HEK293 (cell line): ENCODE results near the gene MCF2L.

Source experiments
- CTCF ChIA-PET: fragments of 350-600 bp; formaldehyde crosslinking; extraction: SDS; loops from one replicate; lab custom pipeline; 2021; ENCODE audit warnings: antibody characterized with exemption; lab: Yijun Ruan, JAX
- POLR2A ChIA-PET: fragments of 300-600 bp; formaldehyde crosslinking; extraction: SDS; loops from one replicate; lab custom pipeline; 2020; ENCODE audit warnings: antibody characterized with exemption, inconsistent platforms; lab: Yijun Ruan, JAX
- H3K27ac ChIP-seq: fragments of 200-500 bp; sonication (Bioruptor generic); 2 replicates; pipeline ENCODE4 v1.5.1; 2014; ENCODE audit warnings: low read depth, low read length, control low read depth, inconsistent platforms; ENCODE audit errors: extremely low read depth
- H3K36me3 ChIP-seq, 2 experiments: fragments of 200-500 bp in 1 of 2; sonication (Bioruptor generic) in 1 of 2; 1 replicate in 1 of 2; 2 replicates in 1 of 2; pipeline ENCODE4 v1.5.1; 2014 to 2017; ENCODE audit warnings: inconsistent platforms in 2 of 2, low read length in 2 of 2; ENCODE audit not compliant: control insufficient read depth in 2 of 2, insufficient read depth in 1 of 2
- H3K4me1 ChIP-seq: fragments of 200-500 bp; sonication (Bioruptor generic); 2 replicates; pipeline ENCODE4 v1.5.1; 2014; ENCODE audit warnings: mild to moderate bottlenecking, low read length, inconsistent platforms; ENCODE audit not compliant: control insufficient read depth, insufficient read depth
- H3K4me3 ChIP-seq: 2 replicates; pipeline ENCODE4 v1.5.1; 2011; ENCODE audit warnings: low read depth, mild to moderate bottlenecking, control low read depth, low read length, moderate library complexity
- H3K9me3 ChIP-seq: fragments of 200-500 bp; sonication (Bioruptor generic); 2 replicates; pipeline ENCODE4 v1.5.1; 2014; ENCODE audit warnings: low read depth, low read length, inconsistent platforms; ENCODE audit not compliant: control insufficient read depth, insufficient read depth
- BCL11B ChIP-seq: fragments of 450-650 bp; formaldehyde crosslinking; IDR thresholded peaks from 2 replicates; pipeline ENCODE4 v1.5.1; 2016; ENCODE audit warnings: low read depth, missing biosample characterization, missing genetic modification characterization
- EGR2 ChIP-seq: fragments of 450-650 bp; formaldehyde crosslinking; IDR thresholded peaks from 2 replicates; pipeline ENCODE4 v1.5.1; 2016; ENCODE audit warnings: low read depth, missing biosample characterization, missing genetic modification characterization
- YY1 ChIP-seq: fragments of 450-650 bp; formaldehyde crosslinking; IDR thresholded peaks from 2 replicates; pipeline ENCODE4 v1.5.1; 2018; ENCODE audit warnings: missing biosample characterization, missing genetic modification characterization
- ZBTB20 ChIP-seq: fragments of 450-650 bp; formaldehyde crosslinking; IDR thresholded peaks from 2 replicates; pipeline ENCODE4 v1.5.1; 2016; ENCODE audit warnings: missing biosample characterization, missing genetic modification characterization
- ZBTB21 ChIP-seq: fragments of 450-650 bp; formaldehyde crosslinking; IDR thresholded peaks from 2 replicates; pipeline ENCODE4 v1.5.1; 2017; ENCODE audit warnings: missing biosample characterization, missing genetic modification characterization
- ZBTB7A ChIP-seq: fragments of 450-650 bp; formaldehyde crosslinking; IDR thresholded peaks from 2 replicates; pipeline ENCODE4 v1.5.1; 2016; ENCODE audit warnings: low read depth, missing biosample characterization, missing genetic modification characterization
- ZNF10 ChIP-seq: fragments of 450-650 bp; formaldehyde crosslinking; IDR thresholded peaks from 2 replicates; pipeline ENCODE4 v1.5.1; 2017; ENCODE audit warnings: missing biosample characterization, missing genetic modification characterization
- ZNF132 ChIP-seq: fragments of 450-650 bp; formaldehyde crosslinking; IDR thresholded peaks from 2 replicates; pipeline ENCODE4 v1.5.1; 2017; ENCODE audit warnings: missing biosample characterization, missing genetic modification characterization, borderline replicate concordance
- ZNF155 ChIP-seq: fragments of 450-650 bp; formaldehyde crosslinking; IDR thresholded peaks from 2 replicates; pipeline ENCODE4 v1.5.1; 2016; ENCODE audit warnings: missing biosample characterization, missing genetic modification characterization
- ZNF221 ChIP-seq: fragments of 450-650 bp; formaldehyde crosslinking; IDR thresholded peaks from 2 replicates; pipeline ENCODE4 v1.5.1; 2017; ENCODE audit warnings: missing biosample characterization, missing genetic modification characterization, borderline replicate concordance
- ZNF280D ChIP-seq: fragments of 450-650 bp; formaldehyde crosslinking; IDR thresholded peaks from 2 replicates; pipeline ENCODE4 v1.5.1; 2016; ENCODE audit warnings: missing biosample characterization, missing genetic modification characterization
- ZNF362 ChIP-seq: fragments of 450-650 bp; formaldehyde crosslinking; IDR thresholded peaks from 2 replicates; pipeline ENCODE4 v1.5.1; 2016; ENCODE audit warnings: missing biosample characterization, missing genetic modification characterization
- ZNF366 ChIP-seq: fragments of 450-650 bp; formaldehyde crosslinking; conservative IDR thresholded peaks from 2 replicates; pipeline ENCODE4 v1.5.1; 2016; ENCODE audit warnings: missing biosample characterization, missing genetic modification characterization
- ZNF660 ChIP-seq: fragments of 450-650 bp; IDR thresholded peaks from 2 replicates; pipeline ENCODE4 v1.5.1; 2018; ENCODE audit warnings: missing biosample characterization, mild to moderate bottlenecking, missing genetic modification characterization
- ZNF670 ChIP-seq: fragments of 450-650 bp; formaldehyde crosslinking; IDR thresholded peaks from 2 replicates; pipeline ENCODE4 v1.5.1; 2016; ENCODE audit warnings: missing biosample characterization, missing genetic modification characterization, low read depth
- ZNF701 ChIP-seq: fragments of 450-650 bp; formaldehyde crosslinking; IDR thresholded peaks from 2 replicates; pipeline ENCODE4 v1.5.1; 2016; ENCODE audit warnings: missing biosample characterization, missing genetic modification characterization
- ZNF76 ChIP-seq: fragments of 450-650 bp; formaldehyde crosslinking; IDR thresholded peaks from 2 replicates; pipeline ENCODE4; 2016; ENCODE audit warnings: low read depth, missing biosample characterization, missing genetic modification characterization, borderline replicate concordance
- ZNF785 ChIP-seq: fragments of 450-650 bp; formaldehyde crosslinking; IDR thresholded peaks from 2 replicates; pipeline ENCODE4 v1.5.1; 2016; ENCODE audit warnings: missing biosample characterization, missing genetic modification characterization
- ZNF791 ChIP-seq: fragments of 450-650 bp; formaldehyde crosslinking; IDR thresholded peaks from 2 replicates; pipeline ENCODE4 v1.5.1; 2016; ENCODE audit warnings: missing biosample characterization, missing genetic modification characterization
- ZNF837 ChIP-seq: fragments of 450-650 bp; formaldehyde crosslinking; IDR thresholded peaks from 2 replicates; pipeline ENCODE4 v1.5.1; 2016; ENCODE audit warnings: missing biosample characterization, missing genetic modification characterization
- ZXDB ChIP-seq: fragments of 450-650 bp; formaldehyde crosslinking; IDR thresholded peaks from 2 replicates; pipeline ENCODE4 v1.5.1; 2016; ENCODE audit warnings: missing biosample characterization, missing genetic modification characterization
- TF ChIP-seq, protein P1 (sequence below): fragments of 450-650 bp; formaldehyde crosslinking; IDR thresholded peaks from 2 replicates; pipeline ENCODE4 v1.5.0; 2017; ENCODE audit warnings: missing biosample characterization, missing genetic modification characterization, borderline replicate concordance
- TF ChIP-seq, protein P2 (sequence below): fragments of 450-650 bp; IDR thresholded peaks from 2 replicates; pipeline ENCODE4 v1.5.1; 2018; ENCODE audit warnings: missing biosample characterization, mild to moderate bottlenecking, missing genetic modification characterization
- TF ChIP-seq, protein P3 (sequence below): fragments of 450-650 bp; formaldehyde crosslinking; IDR thresholded peaks from 2 replicates; pipeline ENCODE4 v1.5.1; 2016; ENCODE audit warnings: missing biosample characterization, missing genetic modification characterization

MCF2L gene

GRCh38 chr13:113045251-113046127 is 76.5 kb downstream of the MCF2L start:
- POLR2A ChIA-PET: no interaction called here
- CTCF ChIA-PET: interaction anchor here (0.7 kb wide), 1 partner anchor 10 kb away, joined by 3 read pairs; no protein-coding TSS in a partner anchor
- no peaks in the 10 kb centered on the region for H3K4me1 ChIP-seq
- H3K9me3 ChIP-seq: no peaks in the 10 kb centered on the region
- no peak overlapping the region for H3K4me3 ChIP-seq
- no peak overlapping the region for H3K27ac ChIP-seq
- no peaks in the 10 kb centered on the region for H3K36me3 ChIP-seq
- TF ChIP-seq ZNF670 (tag by site-specific recombination) (no peak), ZNF660 (tag by site-specific recombination) (no peak), ZNF701 (no peak), ZNF280D (no peak), ZNF132 (tag by site-specific recombination) (no peak), YY1 (no peak), ZNF221 (tag by site-specific recombination) (no peak), ZNF791 (tag by site-specific recombination) (no peak), ZNF785 (tag by site-specific recombination) (no peak), ZNF366 (tag by site-specific recombination) (no peak), ZBTB21 (tag by site-specific recombination) (no peak)
- TF ChIP-seq, protein P1, sequence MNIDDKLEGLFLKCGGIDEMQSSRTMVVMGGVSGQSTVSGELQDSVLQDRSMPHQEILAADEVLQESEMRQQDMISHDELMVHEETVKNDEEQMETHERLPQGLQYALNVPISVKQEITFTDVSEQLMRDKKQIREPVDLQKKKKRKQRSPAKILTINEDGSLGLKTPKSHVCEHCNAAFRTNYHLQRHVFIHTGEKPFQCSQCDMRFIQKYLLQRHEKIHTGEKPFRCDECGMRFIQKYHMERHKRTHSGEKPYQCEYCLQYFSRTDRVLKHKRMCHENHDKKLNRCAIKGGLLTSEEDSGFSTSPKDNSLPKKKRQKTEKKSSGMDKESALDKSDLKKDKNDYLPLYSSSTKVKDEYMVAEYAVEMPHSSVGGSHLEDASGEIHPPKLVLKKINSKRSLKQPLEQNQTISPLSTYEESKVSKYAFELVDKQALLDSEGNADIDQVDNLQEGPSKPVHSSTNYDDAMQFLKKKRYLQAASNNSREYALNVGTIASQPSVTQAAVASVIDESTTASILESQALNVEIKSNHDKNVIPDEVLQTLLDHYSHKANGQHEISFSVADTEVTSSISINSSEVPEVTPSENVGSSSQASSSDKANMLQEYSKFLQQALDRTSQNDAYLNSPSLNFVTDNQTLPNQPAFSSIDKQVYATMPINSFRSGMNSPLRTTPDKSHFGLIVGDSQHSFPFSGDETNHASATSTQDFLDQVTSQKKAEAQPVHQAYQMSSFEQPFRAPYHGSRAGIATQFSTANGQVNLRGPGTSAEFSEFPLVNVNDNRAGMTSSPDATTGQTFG (tag by site-specific recombination): no peak
- TF ChIP-seq, all 188 proteins: peak for 0

- Histone ChIP-seq H3K36me3 (no peaks in the 10 kb centered on the region), H3K4me3 (no peak overlapping the region), H3K27ac (no peak overlapping the region), H3K4me1 (no peaks in the 10 kb centered on the region), H3K9me3 (no peaks in the 10 kb centered on the region)
- ChIA-PET CTCF (interaction anchor here (0.7 kb wide), 1 partner anchor 11 kb away, joined by 3 read pairs; no protein-coding TSS in a partner anchor), POLR2A (no interaction called here)
- TF ChIP-seq, protein P2, sequence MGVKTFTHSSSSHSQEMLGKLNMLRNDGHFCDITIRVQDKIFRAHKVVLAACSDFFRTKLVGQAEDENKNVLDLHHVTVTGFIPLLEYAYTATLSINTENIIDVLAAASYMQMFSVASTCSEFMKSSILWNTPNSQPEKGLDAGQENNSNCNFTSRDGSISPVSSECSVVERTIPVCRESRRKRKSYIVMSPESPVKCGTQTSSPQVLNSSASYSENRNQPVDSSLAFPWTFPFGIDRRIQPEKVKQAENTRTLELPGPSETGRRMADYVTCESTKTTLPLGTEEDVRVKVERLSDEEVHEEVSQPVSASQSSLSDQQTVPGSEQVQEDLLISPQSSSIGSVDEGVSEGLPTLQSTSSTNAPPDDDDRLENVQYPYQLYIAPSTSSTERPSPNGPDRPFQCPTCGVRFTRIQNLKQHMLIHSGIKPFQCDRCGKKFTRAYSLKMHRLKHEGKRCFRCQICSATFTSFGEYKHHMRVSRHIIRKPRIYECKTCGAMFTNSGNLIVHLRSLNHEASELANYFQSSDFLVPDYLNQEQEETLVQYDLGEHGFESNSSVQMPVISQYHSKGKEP (tag by site-specific recombination): no peak
- TF ChIP-seq ZXDB (tag by site-specific recombination) (no peak), ZNF76 (no peak), ZBTB7A (tag by site-specific recombination) (no peak), ZNF837 (tag by site-specific recombination) (no peak), BCL11B (tag by site-specific recombination) (no peak), ZNF155 (tag by site-specific recombination) (no peak), ZNF362 (tag by site-specific recombination) (no peak), ZNF10 (tag by site-specific recombination) (no peak), EGR2 (tag by site-specific recombination) (no peak), ZNF785 (tag by site-specific recombination) (no peak), ZBTB20 (no peak)
- TF ChIP-seq, protein P3, sequence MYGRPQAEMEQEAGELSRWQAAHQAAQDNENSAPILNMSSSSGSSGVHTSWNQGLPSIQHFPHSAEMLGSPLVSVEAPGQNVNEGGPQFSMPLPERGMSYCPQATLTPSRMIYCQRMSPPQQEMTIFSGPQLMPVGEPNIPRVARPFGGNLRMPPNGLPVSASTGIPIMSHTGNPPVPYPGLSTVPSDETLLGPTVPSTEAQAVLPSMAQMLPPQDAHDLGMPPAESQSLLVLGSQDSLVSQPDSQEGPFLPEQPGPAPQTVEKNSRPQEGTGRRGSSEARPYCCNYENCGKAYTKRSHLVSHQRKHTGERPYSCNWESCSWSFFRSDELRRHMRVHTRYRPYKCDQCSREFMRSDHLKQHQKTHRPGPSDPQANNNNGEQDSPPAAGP (tag by site-specific recombination): no peak
Measured at GRCh38 chr13:113046128-113046882, 77.3 kb downstream of the MCF2L start.
